NCI-H128 (cell line): Measurements from ENCODE around the gene RLIM.

ENCODE experiments used
- DNase-seq: peaks from one replicate; lab custom pipeline; 2025; ENCODE audit not compliant: unreplicated experiment; lab: John Stamatoyannopoulos, UW

The RLIM gene

DNA sequence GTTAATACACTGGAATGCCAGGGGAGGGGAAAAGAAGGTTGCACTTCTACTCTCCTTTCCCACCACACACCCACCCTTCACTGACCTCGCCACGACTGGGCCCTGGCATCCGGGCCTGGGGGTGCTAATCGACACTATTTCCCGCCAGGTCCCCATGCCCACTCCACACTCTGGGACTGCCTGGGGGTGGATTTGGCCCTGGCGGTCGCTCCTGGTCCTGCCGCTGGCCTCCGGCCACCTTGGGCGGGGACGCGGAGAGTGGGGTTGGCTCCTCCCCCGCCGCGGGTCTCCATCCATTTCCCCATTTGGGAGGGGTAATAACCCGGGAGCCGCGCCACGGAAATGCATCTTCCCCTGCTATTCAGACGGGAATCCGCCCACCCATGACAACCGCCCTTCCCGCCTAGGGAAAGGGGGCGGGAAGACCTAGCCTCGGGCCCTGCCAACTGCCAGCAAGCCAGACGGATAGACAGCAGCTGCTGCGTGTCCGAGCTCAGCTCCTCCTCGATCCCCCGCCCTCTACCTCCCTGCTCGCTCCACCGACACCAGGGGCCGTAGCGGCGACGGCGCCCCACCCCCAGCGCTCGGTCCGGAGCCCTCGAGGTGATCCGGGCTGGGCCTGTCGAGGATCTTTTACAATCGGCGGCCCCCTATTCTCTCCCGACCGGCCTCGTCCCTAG is 78.1 kb downstream of the RLIM start:
- DNase-seq = peak; percentile 75

GRCh38 chrX:74535408-74536151 is 78.8 kb downstream of the RLIM start:
- peak; percentile 6 for DNase-seq
